Frontal cortex (tissue), 4 donors: ENCODE data around the gene TRIP13. TPM values are rescaled to one million over a fixed set of nuclear protein-coding genes. Genes with fewer than 3 reads are reported as not detected.
"Not testable (repeated sequence)": the region's sequence is repeated elsewhere in the genome, so short reads cannot be mapped to it uniquely, and the experiment has no call there.

ENCODE experiments used
- DNase-seq, 2 donors: peaks; one replicate each; pipeline ENCODE4 v3.0.0; 2012; ENCODE audit warnings: low spot score in 2 of 2
- FAIRE-seq: peaks from 2 replicates; lab custom pipeline; 2012; peaks lifted over from hg19 to GRCh38; lab: Jason Lieb, UNC
- total RNA-seq: library from RNA; depleted of rRNA; stranded (reverse); fragments of >200 nt; gene quantifications from one replicate; pipeline ENCODE4 v1.2.3, GENCODE V29; 2014
- donor health status: control.
- donor health status: control.
- donor health status: control.

Gene TRIP13
- total RNA-seq, 1 donor from 2014 or later: 8.2 TPM

DNA sequence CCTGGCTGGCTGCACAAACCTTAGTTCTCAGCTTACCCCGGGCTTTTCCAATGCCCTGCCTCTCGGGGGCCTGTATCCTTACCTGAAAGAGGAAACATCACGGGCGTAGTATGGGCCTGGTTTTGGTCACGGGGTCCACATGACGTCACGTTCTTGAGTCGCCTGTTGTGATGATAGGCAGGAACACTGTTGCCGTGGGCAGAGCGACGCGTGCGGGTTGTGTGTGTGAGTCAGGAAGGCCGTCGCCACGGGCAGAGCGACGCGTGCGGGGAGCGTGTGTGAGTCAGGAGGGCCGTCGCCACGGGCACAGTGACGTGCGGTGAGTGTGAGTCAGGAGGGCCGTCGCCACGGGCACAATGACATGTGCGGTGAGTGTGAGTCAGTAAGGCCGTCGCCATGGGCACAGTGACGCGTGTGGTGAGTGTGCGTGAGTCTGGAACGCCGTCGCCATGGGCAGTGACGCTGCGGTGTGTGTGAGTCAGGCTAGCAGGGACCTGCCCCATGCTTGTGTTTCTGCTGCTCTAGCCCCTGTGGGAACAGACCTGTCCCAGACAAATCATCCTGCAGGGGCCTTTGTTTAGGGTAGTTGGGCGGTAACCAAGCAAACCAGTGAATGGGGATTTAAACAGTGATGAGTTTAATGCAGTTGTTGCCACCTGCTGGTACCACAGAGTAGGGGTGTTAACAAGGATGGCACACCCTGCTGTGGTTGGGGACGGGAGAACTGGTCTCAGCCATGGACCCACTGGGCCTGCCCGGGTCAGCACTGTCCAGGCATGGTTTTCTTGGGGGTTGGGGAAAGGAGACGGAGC lies 19.8 kb downstream of the TRIP13 start:
- FAIRE-seq (no peak), DNase-seq (peak in 1 of 2 donors; percentile 47)

DNA sequence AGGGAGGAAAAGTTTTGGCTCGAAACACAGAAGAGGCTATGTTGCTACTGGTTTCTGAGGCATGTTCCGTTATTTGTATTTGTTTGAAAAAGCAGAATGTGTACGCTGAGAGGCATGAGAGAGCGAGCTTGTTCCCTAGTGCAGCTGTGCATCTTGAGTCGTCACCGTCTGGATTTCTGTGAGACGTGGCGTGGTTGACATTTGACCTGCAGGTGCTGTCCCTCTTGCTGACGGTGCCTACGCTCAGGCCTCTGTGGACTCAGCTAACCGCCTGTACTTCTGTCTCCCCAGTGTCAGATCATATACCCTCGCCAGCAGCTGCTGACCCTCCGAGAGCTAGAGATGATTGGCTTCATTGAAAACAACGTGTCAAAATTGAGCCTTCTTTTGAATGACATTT lies 21.5 kb downstream of the TRIP13 start:
- DNase-seq: no peak
- FAIRE-seq: no peak

DNA sequence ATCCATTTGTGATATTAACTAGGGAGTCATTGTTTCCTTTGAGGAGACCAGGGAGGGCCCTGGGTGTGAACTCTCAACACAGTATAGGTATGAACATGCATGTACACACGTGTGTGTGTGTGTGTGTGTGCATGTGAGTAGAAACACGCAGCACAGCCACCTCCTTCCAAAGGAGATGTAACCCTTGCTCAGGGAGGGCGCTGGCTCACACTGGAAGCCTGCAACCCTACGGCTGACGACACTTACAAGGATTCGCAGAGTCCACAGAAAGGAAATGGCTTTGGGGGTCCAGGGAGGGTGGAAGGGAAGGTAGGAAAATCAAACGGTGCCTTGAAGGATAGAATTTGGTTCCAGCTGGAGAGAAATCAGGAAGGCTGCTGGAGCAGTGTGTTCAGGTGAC lies 21.9 kb downstream of the TRIP13 start:
- no peak for DNase-seq
- no peak for FAIRE-seq

DNA sequence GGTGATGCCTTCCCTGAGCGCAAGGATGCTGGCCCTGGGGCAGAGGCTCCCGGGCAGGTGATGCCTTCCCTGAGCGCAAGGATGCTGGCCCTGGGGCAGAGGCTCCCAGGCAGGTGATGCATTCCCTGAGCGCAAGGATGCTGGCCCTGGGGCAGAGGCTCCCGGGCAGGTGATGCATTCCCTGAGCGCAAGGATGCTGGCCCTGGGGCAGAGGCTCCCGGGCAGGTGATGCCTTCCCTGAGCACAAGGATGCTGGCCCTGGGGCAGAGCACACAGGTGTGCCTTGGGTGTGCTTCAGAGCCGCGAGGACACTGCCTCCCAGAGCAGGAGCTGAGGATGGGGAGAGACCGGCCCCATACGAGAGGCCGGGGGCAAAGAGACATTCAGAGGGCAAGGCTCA lies 22.7 kb downstream of the TRIP13 start:
- not testable (repeated sequence) for DNase-seq, FAIRE-seq

DNA sequence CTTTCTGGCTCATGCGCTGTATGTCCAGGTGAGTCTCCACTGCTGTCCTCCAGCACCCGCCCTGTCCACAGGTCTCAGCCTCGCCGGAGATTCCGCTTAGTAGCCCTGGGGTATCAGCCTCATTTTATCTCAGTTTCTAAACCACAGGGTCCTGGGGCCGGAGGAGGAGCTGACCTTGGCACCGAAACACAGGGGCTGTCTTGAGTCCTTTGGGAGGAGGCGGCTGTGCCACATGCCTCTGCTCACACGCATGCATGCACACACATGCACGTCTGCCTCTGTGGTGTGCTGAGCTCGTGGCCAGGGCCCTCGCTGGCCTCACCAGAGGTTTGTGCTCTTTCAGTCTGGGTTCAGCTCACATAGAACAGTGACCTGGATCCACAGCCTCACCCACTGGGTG lies 23.3 kb downstream of the TRIP13 start:
- FAIRE-seq: no peak
- no peak for DNase-seq

DNA sequence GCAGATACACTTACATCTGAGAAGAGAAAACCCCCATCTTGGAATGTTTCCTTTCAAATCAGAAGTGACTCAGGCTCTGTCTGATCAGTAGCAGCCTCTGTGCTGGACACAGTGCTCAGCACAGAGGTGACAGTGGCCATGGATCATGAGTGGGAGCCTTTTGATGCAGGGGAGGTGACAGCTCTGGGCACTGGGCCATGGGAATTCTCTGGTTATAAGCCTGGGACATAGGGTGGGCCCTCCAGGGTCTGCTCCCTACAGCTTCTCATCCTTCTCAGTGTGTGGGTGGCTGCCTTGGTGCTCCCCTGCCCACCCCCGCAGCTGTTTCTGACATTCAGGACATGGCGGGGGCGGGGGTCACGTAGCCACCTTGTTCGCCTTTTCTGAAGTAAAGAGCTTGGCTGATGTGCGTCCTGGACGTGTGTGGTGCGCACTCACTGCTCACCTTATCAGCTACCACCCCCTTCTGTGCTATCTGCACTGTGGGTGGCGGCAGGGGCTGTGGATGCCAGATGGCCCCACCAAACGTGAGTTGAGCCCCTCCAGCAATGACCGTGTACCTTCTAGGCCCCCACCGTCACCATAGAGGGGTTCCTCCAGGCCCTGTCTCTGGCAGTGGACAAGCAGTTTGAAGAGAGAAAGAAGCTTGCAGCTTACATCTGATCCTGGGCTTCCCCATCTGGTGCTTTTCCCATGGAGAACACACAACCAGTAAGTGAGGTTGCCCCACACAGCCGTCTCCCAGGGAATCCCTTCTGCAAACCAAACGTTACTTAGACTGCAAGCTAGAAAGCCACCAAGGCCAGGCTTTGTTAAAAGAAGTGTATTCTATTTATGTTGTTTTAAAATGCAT lies 24.0 kb downstream of the TRIP13 start:
- DNase-seq (no peak), FAIRE-seq (no peak)

DNA sequence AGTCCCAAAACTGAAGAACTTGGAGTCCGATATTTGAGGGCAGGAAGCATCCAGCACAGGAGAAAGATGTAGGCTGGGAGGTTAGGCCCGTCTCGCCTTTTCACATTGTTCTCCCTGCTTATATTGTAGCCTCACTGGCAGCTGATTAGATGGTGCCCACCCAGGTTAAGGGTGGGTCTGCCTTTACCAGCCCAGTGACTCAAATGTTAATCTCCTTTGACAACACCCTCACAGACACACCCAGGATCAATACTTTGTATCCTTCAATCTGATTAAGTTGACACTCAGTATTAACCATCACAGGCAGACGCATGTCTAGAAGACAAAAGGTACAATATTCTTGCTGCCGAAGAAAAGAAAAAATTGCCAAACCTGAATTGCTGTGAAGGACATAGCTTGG lies 26.0 kb downstream of the TRIP13 start:
- DNase-seq, FAIRE-seq: not testable (repeated sequence)

DNA sequence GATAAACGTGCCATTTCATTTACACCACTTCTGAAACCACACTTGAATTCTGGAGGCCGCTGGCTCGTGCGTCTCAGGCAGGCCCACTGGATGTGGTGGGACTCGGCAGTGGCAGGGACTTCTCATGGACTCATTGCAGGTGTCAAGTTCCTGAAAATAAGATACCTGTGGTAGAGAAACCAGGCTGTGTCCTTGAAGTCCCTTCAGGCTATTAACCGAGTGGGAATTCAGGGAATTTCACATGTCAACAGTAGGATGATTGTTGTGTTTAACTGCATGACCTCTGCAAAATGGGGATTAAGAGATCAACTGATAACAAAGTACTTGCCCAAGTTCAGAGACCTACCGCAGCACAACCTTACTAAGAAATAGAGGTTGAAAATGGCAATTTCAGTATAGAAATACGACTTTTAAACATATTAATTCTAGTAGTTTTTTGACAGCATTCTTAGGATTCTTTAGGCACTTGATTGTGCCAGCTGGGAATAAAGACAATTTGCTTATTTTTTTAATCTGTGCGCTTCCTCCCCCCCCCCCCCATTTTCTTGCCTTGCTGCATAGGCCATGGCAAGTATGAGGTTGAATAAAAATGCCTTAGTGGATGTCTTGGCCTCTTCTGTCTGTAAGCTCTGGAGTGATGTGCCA lies 26.8 kb downstream of the TRIP13 start:
- FAIRE-seq (no peak), DNase-seq (no peak)

DNA sequence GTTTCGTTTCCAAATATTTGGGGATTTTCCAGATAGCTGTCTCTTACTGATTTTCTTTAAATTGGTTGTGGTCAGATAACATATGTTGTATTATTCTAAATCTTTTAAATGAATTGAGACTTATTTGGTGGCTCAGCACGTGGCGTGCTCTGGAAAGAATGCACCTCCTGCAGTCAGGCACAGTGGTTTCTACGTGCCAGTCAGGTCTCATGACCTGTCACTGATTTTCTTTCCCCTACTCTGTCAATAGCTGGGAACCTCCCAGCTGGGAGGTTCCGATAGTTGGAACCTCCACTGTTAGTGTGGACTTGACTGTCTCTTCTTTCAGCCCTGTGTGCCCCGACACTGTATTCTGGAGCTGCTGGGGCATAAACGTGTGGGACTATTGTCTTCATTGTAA lies 27.6 kb downstream of the TRIP13 start:
- no peak for DNase-seq
- FAIRE-seq: no peak

DNA sequence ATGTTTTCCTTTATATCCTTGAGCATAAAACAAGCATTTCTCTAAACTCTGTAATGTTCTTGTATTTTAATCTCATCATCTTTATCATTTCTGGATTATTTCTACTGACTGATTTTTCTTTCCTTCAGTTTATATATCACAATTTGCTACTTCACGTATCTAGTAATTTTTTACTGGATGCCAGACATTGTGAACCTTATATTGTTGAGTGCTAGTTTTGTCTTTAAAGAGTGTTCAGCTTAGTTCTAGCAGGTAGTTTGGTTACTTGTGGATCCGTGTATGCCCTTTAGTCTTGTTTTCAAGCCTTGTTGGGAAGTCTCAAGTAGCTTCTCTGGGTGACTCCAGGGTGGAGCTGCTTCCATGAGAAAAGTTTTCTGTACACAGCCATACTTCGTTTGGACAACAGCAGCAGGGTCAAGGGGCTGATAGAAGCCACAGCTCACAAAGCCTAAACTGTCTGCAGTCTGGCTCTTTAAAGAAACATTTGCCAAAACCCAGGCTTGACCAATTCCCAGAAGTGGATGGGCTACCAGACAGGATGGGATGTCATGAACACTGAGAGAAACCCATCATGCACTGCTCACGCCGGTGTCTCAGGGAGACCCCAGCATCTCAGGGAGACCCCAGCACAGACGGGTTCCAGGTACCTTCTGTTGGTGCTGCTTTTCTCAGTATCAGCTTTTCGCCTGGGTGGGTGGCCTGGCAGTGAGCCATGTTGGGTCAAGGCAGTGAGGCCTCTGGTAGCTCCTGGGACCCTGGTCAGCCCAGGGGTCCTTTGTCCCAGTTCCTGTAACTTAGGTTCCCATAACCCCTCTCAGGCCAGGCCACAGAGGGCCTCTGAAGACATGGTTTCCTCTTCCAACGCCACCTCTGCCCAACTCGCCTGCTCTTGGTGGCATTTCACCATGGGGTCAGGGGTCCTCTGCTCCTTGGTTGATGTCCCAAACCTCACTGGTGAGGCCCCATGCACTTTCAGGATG lies 29.1 kb downstream of the TRIP13 start:
- DNase-seq: no peak
- FAIRE-seq: no peak

DNA sequence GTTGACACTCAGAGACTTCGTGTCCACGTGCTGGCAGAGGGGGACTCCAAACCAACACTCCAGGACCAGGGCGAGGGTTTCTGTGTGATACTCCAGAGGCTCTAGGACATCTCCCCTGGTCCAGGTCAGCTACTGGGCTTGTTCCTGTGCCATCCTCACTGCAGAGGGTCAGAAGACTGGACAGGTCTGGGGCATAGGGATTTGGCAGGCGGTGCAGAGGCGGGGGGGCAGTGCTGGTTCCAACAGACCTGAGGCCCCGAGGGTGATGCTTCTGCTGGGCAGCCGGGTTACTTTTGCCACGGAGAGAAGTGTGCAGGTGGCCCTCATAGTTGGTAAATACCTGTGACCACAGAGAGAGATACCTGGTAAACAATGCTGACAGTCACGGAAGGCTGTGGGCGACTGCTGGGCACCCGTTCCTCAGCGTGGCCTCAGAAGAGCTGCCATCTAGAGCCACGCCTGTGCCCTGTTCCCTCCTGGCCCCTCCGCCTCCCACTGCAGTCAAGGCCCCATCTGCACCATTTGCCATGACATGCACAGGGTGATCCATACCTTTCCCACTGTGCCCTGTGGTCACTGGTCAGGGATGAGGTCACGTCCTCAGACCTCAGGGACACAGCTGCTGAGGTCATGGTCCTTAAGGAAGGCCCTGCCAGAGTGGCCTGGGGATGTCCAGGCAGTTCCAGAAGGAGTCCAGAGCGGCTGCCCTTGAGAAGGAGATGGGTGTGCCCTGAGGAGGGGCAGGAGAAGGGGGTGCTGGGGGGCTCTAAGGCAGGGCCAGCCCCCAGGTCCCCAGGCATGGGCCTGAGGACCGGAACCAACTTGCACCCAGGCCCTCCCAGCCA lies 30.0 kb downstream of the TRIP13 start:
- DNase-seq (no peak), FAIRE-seq (no peak)

DNA sequence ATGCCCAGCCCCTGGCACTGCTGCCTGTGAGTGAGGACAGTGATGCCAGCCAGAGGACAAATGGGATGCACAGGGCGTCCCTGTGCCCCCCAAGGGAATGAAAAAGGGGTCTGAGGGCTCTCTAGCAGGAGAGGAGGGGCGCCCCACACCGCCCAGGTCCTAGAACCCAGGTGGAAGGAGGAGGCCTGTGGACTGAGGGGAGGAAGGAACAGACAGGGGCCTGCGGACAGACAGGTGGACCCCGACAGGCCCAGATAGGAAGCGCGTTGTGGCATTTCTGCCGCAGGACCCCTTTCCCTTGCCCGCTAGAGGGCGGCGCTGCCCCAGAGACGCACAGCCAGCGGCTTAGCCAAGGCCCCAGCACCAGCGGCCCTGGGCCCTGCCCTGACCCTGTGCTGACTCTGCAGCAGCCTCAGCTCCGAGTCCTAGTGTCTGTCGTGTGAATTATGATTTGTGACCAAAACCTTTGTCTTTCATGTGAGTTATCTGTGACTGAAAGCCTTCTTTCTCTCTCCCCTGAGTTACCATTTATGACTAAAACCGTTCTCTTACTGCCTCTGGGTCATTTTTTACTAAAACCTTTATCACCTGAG lies 30.7 kb downstream of the TRIP13 start:
- FAIRE-seq (no peak), DNase-seq (peak; percentile 71 to 81)

DNA sequence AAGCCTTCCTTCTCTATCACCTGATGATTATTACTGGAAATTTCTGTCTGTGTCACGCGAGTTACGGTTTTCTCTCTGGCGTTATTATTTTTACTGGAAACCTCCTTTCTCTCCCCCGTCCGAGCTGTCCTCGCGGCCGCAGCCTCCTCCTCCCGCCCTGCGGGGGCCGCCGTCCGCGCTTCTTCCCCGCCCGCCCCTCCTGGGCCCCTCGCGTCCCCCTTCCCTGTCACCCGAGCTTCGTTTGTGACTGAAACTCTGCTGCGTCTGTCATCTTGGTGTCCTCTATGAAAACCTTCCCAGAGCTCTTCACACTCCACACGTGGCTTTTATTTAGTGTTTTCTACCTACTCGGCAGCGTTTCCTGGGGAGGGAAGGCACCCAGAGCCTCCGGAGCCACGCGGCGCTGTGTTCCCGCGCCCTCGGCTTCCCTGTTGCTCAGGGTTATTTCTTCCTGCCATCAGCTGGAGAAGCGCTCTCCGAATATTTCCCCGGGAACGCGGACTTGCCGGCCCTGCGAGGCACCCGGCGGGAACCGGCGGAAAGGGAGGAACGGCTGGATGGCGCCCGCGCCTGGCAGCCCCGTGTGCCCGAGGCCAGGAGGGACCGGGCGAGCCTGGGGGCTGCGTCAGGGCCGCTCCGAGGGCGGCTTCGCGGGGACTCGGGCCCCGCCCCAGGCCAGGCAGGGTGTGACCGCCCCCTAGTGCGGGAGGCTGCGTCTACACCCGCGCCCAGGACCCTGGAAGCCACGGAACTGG lies 33.9 kb downstream of the TRIP13 start:
- DNase-seq (peak; percentile 55 to 63), FAIRE-seq (no peak)

DNA sequence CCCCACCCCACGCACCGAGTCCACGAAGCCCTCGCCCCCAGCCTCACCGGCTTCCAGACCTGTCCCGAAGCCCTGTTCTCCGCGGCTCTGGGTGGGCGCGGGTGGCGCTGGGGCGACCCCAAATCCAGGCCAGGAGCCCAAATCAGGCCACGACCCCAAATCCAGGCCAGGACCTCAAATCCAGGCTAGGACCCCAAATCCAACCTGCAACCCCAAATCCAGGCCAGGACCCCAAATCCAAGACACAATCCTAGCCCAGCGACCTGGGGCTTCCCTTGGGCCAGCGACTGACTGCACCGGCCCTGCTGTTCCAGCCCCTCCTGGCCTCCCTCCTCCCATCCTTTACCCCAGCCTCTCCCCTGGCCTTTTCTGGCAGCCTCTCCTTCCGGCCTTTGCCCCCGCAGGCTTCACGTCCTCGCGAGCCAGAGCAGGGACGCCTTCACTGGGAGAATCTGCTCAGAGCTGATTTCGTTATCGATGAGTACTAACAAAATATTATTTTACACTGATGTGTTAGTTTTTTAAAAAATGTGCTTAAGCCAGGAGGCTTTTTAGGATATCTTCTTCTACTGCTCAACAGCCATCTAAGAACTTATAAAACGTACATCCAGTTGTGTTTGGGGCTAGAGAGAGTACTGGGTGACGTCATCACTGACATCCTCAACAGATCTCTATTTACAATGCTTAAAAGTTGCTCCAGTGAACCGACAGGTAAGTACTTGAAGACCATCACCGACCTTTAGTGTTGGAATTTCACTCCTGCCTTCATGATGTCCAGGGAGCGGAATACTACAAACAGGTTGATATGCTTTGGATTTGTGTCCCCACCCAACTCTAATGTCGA lies 34.7 kb downstream of the TRIP13 start:
- no peak for DNase-seq
- FAIRE-seq: no peak

DNA sequence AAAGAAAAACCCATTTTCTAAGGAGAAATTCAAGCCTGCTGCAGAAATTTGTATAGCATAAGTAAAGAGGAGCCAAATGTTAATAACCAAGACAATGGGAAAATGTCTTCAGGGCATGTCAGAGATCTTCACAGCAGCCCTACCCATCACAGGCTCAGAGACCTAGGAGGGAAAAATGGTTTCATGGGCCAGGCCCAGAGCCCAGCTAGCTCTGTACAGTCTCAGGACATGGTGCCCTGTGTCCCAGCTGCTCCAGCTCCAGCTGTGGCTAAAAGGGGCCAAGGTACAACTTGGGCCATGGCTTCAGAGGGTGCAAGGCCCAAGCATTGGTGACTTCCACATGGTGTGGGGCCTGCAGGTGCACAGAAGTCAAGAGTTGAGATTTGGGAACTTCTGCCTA lies 36.5 kb downstream of the TRIP13 start:
- FAIRE-seq, DNase-seq: not testable (repeated sequence)

DNA sequence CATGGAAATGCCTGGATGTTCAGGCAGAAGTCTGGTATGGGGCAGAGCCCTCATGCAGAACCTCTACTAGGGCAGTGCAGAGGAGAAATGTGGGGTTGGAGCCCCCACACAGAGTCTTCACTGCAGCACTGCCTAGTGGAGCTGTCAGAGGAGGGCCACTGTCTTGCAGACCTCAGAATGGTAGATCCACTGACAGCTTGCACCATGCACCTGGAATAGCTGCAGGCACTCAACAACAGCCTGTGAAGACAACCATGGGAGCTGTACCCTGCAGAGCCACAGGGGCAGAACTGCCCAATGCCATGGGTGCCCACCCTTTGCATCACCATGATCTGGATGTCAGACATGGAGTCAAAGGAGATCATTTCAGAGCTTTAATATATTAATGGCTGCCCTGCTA lies 36.9 kb downstream of the TRIP13 start:
- DNase-seq: no peak
- no peak for FAIRE-seq

DNA sequence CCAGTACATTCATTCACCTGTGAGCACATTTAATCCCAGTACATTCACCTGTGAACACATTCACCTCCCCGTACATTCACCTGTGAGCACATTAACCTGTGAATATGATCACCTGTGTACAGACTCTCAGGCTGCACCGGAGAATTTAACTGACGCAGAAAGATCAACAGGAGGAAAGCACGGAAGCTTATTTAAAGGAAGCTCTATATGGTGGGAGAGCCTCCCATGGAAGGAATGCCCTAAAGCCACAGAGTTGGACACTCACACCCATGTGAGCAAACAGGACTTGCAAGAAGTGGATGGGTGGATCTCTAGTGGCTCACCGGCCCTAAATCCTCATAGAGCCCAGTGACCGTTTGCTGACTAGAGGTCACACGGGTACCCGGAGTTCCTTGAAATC lies 38.2 kb downstream of the TRIP13 start:
- DNase-seq: no peak
- no peak for FAIRE-seq
